SK-N-MC (cell line): Measurements from ENCODE around the gene NEK7.

Experiments
- DNase-seq: peaks from one replicate; pipeline ENCODE4 v3.0.0-alpha.2; 2011; ENCODE audit warnings: low read depth, low spot score
- H3K27ac ChIP-seq: fragments of 200-600 bp; sonication (generic); 2 replicates; pipeline ENCODE4 v1.5.1; 2016; ENCODE audit warnings: mixed run types
- H3K36me3 ChIP-seq: fragments of 200-600 bp; sonication (generic); 2 replicates; pipeline ENCODE4 v1.6.1; 2017; ENCODE audit warnings: antibody characterized with exemption, low read length, mixed read lengths; ENCODE audit not compliant: insufficient read depth
- H3K4me3 ChIP-seq: fragments of 200-600 bp; sonication (generic); 2 replicates; pipeline ENCODE4 v1.5.1; 2016
- H3K9ac ChIP-seq: fragments of 200-600 bp; sonication (generic); 2 replicates; pipeline ENCODE4 v1.8.0; 2017; ENCODE audit warnings: mixed run types, mixed read lengths; ENCODE audit not compliant: insufficient read length
- H3K9me3 ChIP-seq: fragments of 200-600 bp; sonication (generic); 2 replicates; pipeline ENCODE4 v1.6.1; 2017; ENCODE audit warnings: low read depth, mild to moderate bottlenecking, antibody characterized with exemption, low read length, moderate library complexity, mixed read lengths
- EZH2 ChIP-seq: fragments of 200-600 bp; sonication (generic); IDR thresholded peaks from one replicate; pipeline ENCODE4 v1.6.1; 2017; ENCODE audit warnings: antibody characterized with exemption
- FOXP2 ChIP-seq: optimal IDR thresholded peaks from 2 replicates; pipeline ENCODE3; 2011; ENCODE audit warnings: mild to moderate bottlenecking, moderate library complexity; ENCODE audit not compliant: insufficient read depth; ENCODE audit errors: extremely low read length, control extremely low read depth
- POLR2AphosphoS5 ChIP-seq: IDR thresholded peaks from 2 replicates; pipeline ENCODE4 v1.6.1; 2012; ENCODE audit warnings: mild to moderate bottlenecking, low read depth, low read length, borderline replicate concordance

The NEK7 gene

DNA sequence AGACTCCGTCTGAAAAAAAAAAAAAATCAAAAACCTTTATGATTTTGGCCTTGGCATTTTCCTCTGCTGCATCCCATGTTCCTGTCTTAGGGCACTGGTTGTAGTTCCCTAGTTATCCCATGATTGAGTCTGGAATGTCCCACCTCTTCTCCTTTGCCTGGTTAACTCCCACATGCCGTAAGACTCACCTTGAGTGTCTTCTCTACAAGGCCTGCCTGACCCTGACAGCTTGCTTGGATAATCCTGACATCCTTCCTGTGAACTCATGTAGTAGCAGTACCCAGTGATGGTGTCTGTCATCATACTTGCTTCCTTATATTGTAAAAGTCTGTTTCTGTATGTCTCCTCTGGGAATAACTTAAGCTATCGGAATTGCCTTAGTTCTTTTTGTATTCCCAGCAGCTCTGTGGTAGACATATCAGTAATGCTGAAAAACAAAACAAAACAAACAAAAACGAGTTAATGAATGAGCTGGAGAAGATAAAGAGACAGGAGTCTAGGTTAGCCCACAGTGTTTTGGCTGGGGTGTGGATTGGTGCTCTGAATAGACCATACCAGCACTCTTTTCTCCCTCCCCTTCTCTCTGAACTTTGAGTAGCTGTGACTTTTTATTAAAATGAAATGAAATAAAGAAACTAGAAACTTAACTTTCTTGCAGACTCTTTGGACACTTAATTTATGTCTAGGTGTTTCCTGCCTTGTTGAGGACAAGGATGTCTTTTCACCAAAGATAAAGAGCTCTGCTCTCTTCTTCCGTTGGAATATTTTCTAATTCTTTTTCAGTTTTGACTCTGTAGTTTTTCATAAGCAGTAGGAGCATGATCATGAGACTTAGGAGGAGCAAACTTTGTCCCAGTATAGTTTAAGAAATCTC, 15.1 kb downstream of the NEK7 start:
- TF ChIP-seq FOXP2 (no peak), EZH2 (no peak), POLR2AphosphoS5 (no peak)
- H3K4me3 ChIP-seq, result no peak overlapping the region
- no peak for DNase-seq
- H3K36me3 ChIP-seq, result no peaks in the 10 kb centered on the region
- H3K27ac ChIP-seq, result no peak overlapping the region
- no peak overlapping the region for H3K9ac ChIP-seq
- no peaks in the 10 kb centered on the region for H3K9me3 ChIP-seq

DNA sequence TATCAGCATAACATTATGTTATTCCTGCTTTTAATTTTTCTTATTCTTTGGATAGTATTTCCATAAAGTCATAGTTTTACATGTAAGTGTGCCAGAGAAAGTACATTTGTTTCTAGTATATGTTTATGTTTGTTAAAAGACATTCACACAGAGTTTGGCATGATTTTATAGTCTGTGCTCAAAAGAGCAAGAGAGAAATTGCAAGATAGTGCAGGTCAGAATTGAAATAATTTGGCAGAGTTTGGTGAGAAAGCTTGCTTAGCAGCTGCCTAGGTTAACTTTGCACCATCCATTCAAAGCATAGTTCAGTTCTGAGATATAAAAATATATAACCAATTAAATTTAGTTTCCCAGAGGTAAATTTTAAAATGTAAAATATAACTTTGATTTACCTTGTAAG, 17.0 kb downstream of the NEK7 start:
- no peaks in the 10 kb centered on the region for H3K36me3 ChIP-seq
- H3K9ac ChIP-seq, result no peak overlapping the region
- H3K4me3 ChIP-seq, result no peak overlapping the region
- no peak for DNase-seq
- TF ChIP-seq EZH2, result no peak
- no peak for TF ChIP-seq FOXP2
- no peak for TF ChIP-seq POLR2AphosphoS5
- H3K9me3 ChIP-seq, result no peaks in the 10 kb centered on the region
- no peak overlapping the region for H3K27ac ChIP-seq

DNA sequence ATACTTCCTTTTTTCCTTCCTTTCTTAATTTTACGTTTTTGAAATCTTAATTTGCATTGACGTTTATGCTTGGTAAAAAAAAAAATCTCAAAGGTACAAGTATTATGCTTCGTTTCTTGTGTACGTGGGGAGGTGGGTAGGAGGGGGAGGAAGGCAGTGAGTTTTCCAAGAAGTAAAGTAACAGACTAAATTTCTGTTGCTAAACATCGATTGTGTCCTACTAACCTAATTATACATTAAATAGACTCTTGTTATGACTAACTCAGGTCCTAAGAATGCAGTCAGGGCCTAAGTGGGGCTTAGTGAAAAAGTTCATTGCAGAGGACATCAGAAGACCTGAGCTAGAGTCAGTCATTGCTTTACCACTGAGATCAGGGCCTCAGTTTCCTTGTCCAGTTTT, 17.5 kb downstream of the NEK7 start:
- H3K9me3 ChIP-seq, result no peaks in the 10 kb centered on the region
- no peak for DNase-seq
- H3K27ac ChIP-seq, result no peak overlapping the region
- no peaks in the 10 kb centered on the region for H3K36me3 ChIP-seq
- TF ChIP-seq POLR2AphosphoS5 (no peak), EZH2 (no peak), FOXP2 (no peak)
- no peak overlapping the region for H3K4me3 ChIP-seq
- H3K9ac ChIP-seq, result no peak overlapping the region

DNA sequence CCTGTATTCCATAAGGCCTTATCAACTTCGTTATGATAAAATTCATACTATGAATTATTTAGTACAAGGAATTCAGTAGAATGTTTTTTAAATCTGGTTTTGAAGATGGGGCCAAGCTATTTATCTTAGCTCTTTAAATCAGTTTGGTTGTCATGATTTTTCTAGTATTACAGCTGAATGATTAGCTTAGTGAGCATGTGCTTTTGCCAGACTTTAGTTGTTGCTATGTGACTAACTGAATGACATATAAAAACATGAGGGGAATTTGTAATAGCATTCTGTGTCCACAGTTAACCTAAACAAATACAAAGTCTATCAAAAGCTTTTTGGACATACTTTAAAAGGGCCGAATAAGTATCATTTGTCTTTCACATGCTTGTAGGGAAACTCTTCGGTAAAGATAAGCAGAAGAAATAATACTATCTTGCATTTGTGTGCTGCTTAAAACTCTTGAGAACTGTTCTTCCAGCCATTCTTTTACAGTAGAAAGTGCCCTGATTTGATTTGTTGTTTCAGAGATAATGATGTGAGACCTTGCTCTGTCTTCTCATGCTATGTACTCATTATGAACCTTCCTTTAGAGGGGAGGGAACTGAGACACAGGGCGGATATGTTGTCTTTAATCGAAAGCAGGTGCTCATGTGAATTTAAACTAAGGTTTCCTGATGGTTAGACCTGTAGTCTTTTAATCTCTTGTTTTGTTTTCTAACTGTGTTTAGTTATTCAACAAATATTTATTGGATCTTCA, 18.8 kb downstream of the NEK7 start:
- Histone ChIP-seq H3K9me3 (no peaks in the 10 kb centered on the region), H3K9ac (no peak overlapping the region), H3K4me3 (no peak overlapping the region), H3K27ac (peak overlapping the region; percentile 32; the same call in 1 of the 2 replicates), H3K36me3 (no peaks in the 10 kb centered on the region)
- TF ChIP-seq FOXP2 (no peak), EZH2 (no peak)
- no peak for DNase-seq

DNA sequence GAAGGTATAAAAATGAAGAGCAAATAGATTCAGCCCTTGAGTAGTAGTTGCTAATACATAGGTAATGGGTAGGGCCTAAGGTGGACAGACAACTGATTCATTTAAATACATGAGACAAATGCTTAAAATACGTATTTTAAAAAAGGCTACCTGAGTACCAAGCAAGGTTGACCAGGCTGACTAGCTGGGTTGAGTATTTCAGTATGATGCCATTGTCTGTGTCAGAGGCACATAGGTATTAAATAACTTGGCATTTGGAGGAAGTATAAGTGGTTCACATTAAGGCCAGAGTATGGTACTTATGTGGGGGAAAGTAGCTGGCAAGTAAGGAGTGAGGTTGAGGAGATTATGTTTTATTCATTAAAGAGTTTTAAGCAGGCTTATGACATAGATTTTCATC, 19.4 kb downstream of the NEK7 start:
- DNase-seq, result no peak
- no peak for TF ChIP-seq EZH2
- TF ChIP-seq FOXP2, result no peak
- no peak for TF ChIP-seq POLR2AphosphoS5
- no peaks in the 10 kb centered on the region for H3K9me3 ChIP-seq
- H3K27ac ChIP-seq, result 0 out of 2 replicates have a peak overlapping the region, but pooled peaks have one; percentile 32
- no peaks in the 10 kb centered on the region for H3K36me3 ChIP-seq
- H3K9ac ChIP-seq, result no peak overlapping the region
- no peak overlapping the region for H3K4me3 ChIP-seq

DNA sequence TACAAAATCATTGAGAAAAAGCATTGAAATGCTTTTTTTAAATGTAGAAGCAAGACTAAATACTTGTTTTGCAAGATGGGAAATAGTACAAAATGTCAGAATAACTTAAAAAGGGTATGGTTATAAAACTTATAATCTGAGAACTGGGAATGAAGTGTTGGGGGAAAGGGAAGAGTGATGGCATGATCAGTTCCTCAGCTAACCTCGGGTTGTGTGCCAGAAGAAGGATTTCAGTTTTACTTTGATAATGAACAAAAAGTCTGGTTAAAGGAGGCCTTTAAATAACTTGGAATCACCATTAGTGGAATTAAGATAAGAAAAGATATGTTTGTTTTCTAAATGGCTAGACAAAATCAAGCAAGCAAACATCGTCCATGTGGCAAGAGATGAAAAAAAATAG, 20.7 kb downstream of the NEK7 start:
- no peak for TF ChIP-seq POLR2AphosphoS5
- TF ChIP-seq EZH2, result no peak
- no peak for TF ChIP-seq FOXP2
- H3K27ac ChIP-seq, result peak overlapping the region; percentile 22; the same call in 1 of the 2 replicates
- H3K9ac ChIP-seq, result no peak overlapping the region
- DNase-seq, result no peak
- no peaks in the 10 kb centered on the region for H3K9me3 ChIP-seq
- H3K4me3 ChIP-seq, result no peak overlapping the region
- H3K36me3 ChIP-seq, result no peaks in the 10 kb centered on the region

DNA sequence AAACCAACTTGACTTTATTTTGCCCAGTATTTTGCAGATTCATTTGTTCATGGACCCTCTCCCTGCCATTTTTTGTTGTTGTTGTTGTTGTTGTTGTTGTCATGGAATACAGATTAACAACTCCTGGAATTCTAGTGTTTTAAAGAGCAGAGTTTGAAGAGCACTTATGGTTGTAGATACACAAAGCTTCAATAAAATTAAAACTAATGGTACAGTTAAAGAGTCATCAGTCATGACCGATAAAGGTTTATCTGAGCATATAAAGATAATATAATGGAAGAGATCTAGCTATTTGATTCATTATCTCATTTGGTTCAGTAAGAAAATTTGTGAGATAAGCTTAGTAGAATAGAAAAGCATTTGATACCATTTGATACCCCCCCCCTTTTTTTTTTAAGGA, 21.8 kb downstream of the NEK7 start:
- 0 out of 2 replicates have a peak overlapping the region, but pooled peaks have one; percentile 62 for H3K27ac ChIP-seq
- no peak for TF ChIP-seq FOXP2
- TF ChIP-seq EZH2, result no peak
- no peak for TF ChIP-seq POLR2AphosphoS5
- no peak overlapping the region for H3K4me3 ChIP-seq
- no peak overlapping the region for H3K9ac ChIP-seq
- 0 out of 2 replicates have a peak, but pooled peaks cover 2% of the 10 kb centered on the region for H3K9me3 ChIP-seq
- no peaks in the 10 kb centered on the region for H3K36me3 ChIP-seq
- no peak for DNase-seq

DNA sequence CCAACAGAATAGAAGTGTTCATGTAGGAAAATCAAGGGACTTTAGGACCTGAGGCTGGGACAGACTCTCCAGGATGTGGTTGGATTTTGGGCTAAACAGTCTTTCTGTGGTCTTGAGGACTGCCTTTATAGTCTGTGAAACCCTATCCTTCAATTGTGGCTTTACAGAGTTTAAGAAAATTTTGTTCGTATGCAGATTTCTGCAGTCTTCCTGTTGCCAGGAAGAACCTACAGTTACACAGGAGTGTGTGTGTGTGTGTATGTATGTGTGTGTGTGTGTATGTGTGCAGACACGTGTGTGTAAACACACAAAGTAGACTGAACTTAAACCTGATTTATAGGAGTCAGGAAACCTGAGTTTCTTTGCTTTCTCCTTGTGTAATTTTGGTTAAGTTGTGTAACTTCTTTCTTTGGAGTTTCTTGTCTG, 22.8 kb downstream of the NEK7 start:
- DNase-seq, result peak; percentile 61
- no peaks in the 10 kb centered on the region for H3K36me3 ChIP-seq
- H3K9me3 ChIP-seq, result 0 out of 2 replicates have a peak, but pooled peaks cover 2% of the 10 kb centered on the region
- peak overlapping the region; percentile 62 for H3K27ac ChIP-seq
- H3K9ac ChIP-seq, result peak overlapping the region; percentile 8
- TF ChIP-seq POLR2AphosphoS5 (0 out of 2 replicates have a peak, but pooled peaks have one; percentile 14), EZH2 (no peak), FOXP2 (peak; percentile 87)
- H3K4me3 ChIP-seq, result peak overlapping the region; percentile 50
